ENCODE results near the gene NXN.
"Not testable (repeated sequence)": the region's sequence is repeated elsewhere in the genome, so short reads cannot be mapped to it uniquely, and the experiment has no call there.

Gene NXN

DNA sequence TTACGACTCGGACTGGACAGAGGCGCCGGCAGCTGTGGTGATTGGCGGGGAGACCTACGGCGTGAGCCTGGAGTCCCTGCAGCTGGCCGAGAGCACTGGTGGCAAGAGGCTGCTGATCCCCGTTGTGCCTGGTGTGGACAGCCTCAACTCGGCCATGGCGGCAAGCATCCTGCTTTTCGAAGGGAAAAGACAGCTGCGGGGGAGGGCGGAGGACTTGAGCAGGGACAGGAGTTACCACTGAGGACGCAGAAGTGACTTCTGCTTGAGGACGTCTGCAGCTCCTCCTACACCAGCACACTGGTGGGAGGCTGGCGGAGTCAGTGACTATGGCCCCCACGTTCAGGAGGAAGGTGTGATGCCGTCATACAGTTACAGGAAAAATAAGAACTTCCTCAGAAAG is 187.7 kb downstream of the NXN start:
- DNase-seq: no peak

GRCh38 chr17:790874-791247 is 188.7 kb downstream of the NXN start:
- DNase-seq: not testable (repeated sequence)

DNA sequence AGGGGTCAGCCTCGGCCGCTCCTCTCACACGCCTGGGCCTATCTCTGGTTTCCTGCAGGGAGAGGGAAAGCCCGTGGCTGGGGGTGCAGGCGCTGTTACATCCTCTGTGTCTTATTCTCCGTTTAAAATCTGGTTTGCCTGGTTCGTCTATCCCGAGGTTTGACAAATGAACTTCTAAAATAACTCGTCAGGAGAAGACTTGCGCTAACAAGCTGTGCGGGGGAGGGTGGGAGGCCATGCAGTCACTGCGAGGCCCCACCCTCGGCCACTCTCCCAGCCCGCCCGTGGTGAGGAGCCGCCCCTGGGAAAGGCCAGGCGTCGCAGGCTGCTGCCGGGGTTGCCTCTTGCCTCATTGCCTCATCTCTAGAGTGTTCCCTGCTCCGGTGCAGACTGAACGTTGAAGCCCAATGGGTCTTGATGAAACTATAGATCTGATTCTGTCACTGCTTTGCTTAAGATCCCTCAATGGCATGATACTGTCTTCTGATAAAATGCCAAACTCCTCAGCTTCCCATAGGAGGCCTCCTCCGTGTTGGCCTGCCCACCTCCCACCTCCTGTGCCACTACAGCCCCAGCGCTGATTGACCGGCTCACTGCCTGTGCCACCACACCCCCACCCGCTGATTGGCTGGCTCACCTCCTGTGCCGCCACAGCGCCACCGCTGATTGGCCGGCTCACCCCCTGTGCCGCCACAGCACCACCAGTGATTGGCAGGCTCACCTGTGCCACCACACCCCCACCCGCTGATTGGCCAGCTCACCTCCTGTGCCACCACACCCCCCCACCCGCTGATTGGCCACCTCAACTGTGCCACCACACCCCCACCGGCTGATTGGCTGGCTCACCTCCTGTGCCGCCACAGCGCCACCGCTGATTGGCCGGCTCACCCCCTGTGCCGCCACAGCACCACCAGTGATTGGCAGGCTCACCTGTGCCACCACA is 189.4 kb downstream of the NXN start:
- DNase-seq: not testable (repeated sequence)

GRCh38 chr17:789160-789840 is 190.3 kb downstream of the NXN start:
- no peak for DNase-seq

DNA sequence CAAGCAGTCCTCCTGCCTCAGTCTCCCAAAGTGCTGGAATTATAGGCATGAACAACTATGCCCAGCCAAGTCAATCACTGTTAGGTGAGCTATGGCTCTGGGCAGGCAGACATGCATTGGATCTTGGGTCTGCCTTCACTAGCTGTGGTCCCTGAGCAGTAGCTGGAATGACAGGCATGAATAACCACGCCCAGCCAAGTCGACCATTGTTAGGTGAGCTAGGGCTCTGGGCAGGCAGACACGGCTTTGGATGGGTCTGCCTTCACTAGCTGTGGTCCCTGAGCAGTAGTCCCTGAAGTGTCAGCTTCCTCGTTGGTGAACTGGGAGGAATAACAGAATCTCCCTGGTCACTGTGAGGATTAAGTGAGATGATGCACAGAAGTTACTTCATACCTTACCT is 191.0 kb downstream of the NXN start:
- no peak for DNase-seq

GRCh38 chr17:787641-788221 is 191.8 kb downstream of the NXN start:
- no peak for DNase-seq

GRCh38 chr17:785901-786300 is 193.7 kb downstream of the NXN start:
- not testable (repeated sequence) for DNase-seq

- DNase-seq: no peak
Observed at GRCh38 chr17:784143-784542, 195.4 kb downstream of the NXN start.

DNA sequence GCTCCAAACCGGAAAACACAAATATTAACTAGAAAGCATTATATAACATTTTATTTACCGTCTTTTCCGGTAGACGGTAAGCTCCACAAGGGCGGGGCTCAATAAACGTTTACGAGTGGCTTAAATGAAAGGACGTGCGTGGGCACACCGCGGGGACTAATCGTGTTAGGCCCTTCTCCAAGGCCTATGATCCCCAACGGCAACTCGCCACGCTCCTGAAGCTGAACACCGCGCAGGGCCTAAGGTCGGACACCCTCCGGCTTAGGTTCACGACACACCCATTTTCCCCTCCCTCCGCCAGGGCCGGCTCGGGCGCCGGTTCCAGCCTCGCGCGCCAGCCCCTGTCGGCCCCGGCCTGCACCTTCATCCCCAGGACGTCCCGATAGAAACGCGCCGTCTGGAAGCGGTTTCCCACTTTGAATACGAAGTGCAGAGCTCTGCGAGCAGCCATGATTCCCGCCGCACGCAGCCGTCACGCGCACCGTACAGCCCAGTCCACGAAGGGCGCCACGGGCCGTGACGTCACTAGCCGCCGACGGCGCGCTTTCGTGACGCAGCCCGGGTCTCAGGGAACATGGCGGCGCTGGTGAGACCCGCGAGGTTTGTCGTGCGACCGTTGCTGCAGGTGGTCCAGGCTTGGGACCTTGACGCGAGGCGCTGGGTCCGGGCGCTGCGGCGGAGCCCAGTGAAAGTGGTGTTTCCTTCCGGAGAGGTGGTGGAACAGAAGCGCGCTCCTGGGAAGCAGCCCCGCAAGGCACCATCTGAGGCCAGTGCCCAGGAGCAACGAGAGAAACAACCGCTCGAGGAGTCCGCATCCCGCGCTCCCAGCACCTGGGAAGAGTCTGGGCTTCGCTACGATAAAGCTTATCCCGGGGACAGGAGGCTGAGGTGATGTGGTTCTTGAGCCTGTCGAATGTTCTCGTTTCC is 197.5 kb downstream of the NXN start, which contains the start of the genes GLOD4 and MRM3:
Gene GLOD4, minus strand, starts transcription at position 476 of the 927 bp plus-strand sequence. Its CDS starts 25 bp downstream, at position 451.
Gene MRM3, plus strand, starts transcription at position 549 of the 927 bp plus-strand sequence. Its CDS starts 26 bp downstream, at position 575.
- peak; percentile 81 for DNase-seq

- DNase-seq: no peak
Observed at GRCh38 chr17:778096-778495, 201.5 kb downstream of the NXN start.

- DNase-seq: no peak
Observed at GRCh38 chr17:774313-774584, 205.3 kb downstream of the NXN start.

DNA sequence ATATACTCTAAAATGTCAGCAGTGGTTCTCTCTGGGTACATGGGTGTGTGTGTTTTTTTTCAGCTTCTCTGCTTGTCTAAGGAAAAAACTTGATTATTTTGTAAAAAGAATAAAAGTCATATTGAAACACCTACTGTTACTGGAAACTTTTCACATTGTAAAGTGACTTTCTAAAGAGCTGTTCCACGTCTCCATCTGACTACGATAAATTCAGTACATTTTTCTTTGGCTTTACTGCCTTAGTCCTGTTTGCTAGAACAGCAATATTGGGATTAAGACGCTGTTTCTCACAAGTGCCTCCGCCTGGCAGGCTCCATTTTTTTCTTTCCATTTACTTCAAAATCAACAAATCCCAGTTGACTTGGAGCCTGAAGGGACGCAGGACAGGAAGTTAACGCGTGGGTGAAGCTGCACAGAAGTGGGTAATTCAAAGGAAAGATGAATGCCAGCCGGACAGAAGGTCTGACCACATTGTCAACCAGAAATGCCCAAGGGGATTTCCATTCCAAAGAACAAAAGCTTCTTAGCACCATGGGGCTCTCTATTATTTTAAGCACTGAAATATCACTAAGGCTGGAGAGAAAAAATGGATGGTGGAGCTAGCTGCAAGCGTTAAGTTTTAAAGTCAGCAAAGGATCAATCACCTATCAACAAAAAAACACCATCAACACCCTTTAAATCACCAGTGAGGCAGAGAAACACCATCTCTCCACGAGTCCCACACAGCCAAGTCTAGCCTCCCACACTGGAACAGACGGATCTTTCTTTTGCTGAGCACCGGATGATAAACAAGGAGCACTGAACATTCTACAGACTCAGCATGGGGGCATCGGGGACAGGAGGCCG is 205.9 kb downstream of the NXN start:
- DNase-seq: no peak

DNA sequence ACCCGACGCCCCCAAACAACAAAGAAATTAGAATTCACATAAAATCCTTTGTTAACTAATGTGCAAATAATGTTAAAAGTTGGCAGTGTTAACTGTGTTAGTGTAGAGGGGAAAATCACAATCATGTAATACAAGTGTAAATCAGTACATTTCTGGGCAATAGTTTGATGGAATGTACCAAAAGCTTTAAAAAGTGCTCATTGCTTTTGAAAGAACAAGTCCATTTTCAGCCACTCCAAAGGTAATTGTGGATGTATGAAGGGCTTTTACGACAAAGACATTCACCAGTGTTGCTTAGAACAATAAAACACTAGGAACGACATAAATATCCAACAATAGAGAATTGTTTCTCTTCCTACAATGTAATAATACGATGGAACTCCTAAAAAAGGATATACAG is 206.6 kb downstream of the NXN start:
- no peak for DNase-seq

DNA sequence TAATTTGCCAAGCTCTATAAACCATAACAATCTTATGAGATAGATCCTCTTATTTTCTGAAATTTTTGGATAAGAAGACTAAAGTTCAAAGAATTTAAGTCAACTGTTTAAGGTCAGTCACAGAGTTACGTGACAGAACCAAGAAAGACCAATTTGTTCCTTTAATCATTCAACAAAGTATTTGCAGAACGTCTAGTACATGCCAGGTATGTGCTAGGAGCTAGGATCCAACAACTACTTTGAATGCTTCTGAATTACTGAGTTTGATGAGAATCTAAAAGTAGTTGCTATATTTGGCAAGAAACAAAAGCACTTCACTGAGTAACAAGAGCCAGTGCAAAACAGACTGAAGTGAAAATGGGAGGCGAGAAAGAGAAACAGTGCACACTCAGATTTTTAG is 212.5 kb downstream of the NXN start:
- DNase-seq: no peak

DNA sequence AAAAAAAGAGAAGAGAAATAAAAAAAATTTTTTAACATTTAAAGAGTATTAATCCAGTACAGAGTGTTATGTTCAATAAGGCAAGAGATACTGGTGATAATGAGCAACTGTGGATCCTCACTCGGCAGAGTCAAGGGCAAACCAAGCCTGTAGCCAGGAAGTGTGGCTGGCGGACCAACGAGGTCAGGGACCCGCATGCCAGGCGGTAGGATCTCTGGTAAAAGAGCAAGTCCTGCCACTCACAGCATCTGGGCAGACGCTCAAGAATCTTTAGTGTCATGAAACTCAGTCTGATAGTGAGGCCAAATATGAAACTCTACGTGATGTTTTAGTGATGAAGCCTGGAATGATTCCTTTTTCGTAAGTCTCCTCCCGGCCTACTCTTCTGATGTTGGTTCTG is 219.2 kb downstream of the NXN start:
- no peak for DNase-seq

- DNase-seq: no peak
Observed at GRCh38 chr17:759964-760363, 219.6 kb downstream of the NXN start.

DNA sequence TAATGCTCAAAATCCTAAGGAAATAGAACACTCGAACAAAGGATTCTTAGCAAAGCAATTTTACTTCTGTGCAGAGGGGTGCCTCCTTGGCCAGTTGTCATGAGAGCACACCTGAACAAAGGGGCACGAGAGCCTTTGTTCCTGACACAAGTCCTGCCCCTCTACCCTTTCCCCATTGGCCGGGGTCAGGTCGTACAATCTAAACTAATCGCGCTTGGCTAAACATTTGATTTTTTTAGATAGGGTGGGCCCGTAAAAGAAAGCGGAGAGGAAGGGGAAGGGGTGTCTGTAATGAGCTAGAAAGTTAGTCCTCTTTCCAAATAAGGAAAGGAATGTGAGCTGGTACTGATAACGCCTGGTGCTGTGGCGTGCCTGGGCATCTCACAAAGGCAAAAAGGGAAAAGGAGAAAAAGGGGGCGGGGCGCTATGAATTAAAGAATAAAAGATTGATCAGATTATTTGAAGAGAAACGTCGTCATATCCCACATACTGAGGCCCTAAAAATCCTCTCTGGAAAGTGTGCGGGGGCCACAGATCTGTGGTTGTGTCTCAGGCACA is 223.5 kb downstream of the NXN start:
- not testable (repeated sequence) for DNase-seq

- DNase-seq: not testable (repeated sequence)
Observed at GRCh38 chr17:755319-755961, 224.1 kb downstream of the NXN start.

DNA sequence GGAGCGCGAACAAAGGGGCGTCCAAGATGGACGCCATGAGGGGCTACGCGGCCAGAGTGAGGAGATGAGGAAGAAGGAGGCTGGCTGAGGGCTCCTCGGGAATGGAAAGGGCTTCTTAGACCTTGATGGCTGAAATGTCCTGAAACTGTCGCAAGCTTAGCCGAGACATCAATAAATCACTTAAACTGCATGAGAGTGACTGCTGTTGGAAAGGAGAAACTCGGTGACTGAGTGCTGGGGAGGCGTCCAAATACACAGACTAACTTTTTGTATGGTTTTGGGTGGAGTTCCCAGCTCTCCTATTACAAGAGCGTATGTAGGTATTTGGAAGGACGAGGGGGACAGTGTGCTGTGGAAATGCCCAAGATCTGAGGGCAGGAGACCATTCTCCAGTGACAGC is 226.2 kb downstream of the NXN start:
- no peak for DNase-seq

GRCh38 chr17:752620-753219 is 226.9 kb downstream of the NXN start:
- DNase-seq: no peak

Data from HCEC 1CT (cell line).